Measurements from ENCODE around the gene CALY.

The CALY gene

GRCh38 chr10:133309720-133310398, 26.8 kb downstream of the CALY start:
- no peak for DNase-seq

DNA sequence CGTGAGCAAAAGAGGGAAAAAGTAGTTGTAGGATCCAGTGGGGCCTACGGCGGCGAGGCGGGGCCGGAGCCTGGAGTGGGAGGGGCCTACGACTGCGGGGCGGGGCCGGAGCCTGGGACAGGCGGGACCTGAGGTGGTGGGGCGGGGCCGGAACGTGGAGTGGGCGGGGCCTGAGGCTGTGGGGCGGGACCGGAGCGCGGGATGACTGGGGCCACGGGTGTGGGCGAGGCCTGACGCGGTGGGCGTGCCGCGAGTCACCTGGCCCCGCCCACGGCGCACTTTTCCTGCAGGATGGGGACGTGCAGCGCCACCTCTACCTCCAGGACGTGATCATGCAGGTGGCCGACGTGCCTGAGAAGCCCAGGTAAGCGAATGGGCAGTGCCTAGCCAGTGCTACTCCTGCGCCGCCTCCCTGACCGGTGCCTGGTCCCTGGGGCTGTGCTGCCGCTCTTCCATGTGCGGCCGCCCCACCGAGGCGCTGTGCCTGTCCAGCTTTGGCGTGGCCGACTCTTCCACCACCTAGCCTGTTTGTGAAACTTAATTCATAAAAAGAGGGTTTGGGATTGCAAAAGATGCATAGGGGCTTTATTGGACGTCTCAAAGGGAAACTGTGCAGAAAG, 27.5 kb downstream of the CALY start:
- peak; percentile 82 for DNase-seq

- peak; percentile 90 for DNase-seq
These were observed 28.1 kb downstream of the CALY start, which contains the start of the genes TUBGCP2 and ZNF511 for GRCh38 chr10:133308421-133309099. TSS of gene TUBGCP2 (minus strand) at chr10:133308872. CDS start at chr10:133302941, 5,931 bp downstream. TSS of gene ZNF511 (plus strand) at chr10:133308914. CDS start at chr10:133308944, 30 bp downstream.

DNA sequence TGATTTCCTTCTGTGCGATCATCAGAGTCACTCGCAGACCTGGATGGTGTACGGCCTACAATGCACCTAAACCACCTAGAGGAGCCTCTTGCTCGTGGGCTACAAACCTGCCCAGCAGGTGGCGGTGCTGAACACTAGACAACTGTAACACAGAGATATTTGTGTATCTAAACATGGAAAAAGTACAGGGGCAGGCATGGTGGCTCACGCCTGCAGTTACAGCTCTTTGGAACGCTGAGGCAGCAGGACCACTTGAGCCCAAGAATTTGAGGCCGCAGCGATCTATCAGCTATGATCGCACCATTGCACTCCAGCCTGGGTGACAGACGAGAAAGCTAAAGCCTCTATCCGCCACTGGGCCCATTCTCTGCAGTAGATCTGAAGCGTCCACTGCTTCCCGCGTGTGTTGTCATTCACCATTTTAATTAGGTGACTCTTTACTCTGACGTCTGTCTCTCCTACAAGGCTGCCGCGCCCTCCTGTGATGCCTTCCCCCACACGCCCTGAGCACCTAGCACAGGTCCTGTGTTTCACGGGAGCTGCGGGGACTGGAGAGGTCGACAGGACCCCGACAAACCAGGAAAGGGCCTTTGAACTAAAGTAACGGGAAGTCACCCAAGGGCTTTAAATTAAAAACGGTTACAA, 28.8 kb downstream of the CALY start:
- DNase-seq = peak; percentile 85

- no peak for DNase-seq
These were observed 29.7 kb downstream of the CALY start for GRCh38 chr10:133306941-133307379.

GRCh38 chr10:133306097-133306476, 30.6 kb downstream of the CALY start:
- no peak for DNase-seq

GRCh38 chr10:133303206-133303605, 33.5 kb downstream of the CALY start:
- no peak for DNase-seq

DNA sequence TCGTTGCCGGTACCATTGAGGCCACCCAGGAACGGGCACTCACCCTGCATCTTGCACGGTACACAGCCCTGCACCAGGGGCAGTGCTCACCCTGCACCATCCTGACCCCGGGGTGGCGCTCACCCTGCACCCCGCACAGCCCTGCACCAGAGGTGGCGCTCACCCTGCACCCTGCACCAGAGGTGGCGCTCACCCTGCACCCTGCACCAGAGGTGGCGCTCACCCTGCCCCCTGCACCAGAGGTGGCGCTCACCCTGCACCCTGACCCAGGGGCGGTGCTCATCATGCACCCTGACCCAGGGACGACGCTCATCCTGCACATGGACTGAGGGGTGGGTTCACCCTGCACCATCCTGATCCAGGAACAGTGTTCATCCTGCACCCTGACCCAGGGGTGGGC, 34.5 kb downstream of the CALY start:
- no peak for DNase-seq

DNA sequence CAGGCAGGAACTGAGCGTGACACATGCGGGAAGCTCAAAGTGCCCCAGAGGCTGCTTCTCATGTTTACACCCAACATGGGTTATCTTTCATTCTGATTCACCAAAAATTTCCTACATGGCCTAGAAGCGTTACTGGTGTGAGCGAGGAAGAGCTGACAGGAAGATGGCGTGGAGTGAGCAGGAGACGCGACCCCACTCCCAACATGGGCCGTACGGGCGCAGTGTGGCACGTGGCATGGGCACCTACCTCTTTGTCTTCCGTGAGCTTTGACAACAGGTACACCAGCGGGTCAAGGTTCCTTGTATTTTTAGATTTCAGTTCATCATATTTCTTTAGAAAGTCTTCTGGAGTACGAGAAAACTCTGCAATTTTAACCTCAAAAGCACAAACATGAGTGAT, 37.0 kb downstream of the CALY start:
- no peak for DNase-seq

GRCh38 chr10:133299224-133299623, 37.5 kb downstream of the CALY start:
- no peak for DNase-seq

- DNase-seq = no peak
These were observed 38.2 kb downstream of the CALY start for GRCh38 chr10:133298466-133298865.

GRCh38 chr10:133297504-133297903, 39.2 kb downstream of the CALY start:
- no peak for DNase-seq

- no peak for DNase-seq
These were observed 41.0 kb downstream of the CALY start for GRCh38 chr10:133295426-133296320.

DNA sequence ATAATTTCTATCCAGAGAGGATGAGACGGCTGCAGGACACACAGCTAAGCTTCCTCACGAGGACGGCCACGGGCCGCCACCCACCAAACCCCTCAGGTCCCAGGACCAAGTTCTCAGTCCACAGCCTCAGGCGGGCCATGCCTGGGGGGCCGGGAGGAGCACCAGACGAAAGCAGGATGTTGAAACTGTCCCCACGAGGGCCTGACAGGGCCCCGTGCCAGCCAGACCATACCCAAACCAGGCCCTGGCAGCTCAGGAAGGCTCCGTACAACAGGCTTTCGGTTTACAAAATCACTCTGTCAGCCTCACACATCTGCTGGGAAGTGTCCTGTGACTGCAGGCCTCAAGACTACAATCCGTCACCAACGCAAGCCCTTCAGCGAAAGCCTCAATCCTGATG, 42.5 kb downstream of the CALY start:
- DNase-seq = peak; percentile 23

GRCh38 chr10:133293810-133294119, 42.9 kb downstream of the CALY start:
- no peak for DNase-seq

DNA sequence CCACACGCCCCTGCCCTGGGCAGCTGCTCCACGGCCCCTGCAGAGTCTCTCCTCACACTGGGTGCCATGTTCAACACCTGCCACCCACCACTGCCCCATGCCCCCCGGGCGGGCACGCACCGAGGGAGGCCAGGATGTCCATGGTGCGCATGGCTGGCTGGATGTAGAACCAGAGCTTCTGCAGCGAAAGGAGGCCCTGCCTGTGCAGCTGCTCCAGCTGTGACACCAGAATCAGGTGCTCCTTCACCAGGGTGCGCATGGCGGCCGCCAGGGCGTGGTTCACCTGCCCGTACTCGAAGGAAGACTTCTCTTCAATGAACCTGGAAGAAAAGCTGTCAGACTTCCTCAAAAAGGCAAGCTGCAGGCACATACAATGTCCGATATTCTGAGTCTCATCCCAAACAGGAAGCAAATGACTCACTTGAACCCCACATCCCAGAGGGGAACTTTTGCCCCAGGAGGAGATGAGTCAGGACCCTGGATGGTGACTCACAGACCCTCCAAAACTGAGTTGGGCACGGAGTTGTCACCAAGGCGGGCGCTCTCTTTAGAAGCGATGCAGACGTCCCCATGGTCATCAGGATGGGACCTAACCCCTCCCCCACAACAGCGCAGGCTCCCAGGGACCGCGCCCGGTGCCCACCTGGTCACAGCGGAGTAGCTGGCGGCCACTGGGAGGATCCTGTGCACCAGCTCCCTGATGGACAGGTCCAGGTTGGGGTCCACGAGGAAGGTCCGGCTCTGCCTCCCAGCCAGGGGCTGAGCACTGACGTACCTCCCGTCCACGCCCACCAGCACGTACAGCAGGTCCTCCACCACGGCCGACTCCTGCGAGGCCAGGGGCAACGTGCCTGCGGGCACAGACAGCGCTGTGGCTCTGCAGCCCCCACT, 43.5 kb downstream of the CALY start:
- peak; percentile 74 for DNase-seq

GRCh38 chr10:133289761-133290160, 46.9 kb downstream of the CALY start:
- no peak for DNase-seq

- DNase-seq = no peak
These were observed 48.7 kb downstream of the CALY start for GRCh38 chr10:133287832-133288500.

DNA sequence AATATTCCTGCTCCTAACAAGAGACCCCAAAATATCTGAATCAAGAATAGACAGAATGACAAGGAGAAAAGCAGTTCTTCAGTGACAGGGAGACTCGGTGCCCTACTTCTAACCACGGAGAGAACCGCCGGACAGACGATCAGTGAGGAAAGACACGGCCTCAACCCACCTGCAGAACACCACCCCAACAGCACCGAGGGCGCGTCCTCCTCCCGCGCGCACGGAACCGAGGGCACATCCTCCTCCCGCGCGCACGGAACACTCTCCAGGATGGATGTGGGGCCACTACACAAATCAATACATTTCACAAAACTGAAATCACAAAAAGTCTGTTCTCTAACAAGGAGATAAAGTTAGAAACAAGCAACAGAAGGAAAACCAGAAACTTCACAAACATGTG, 50.3 kb downstream of the CALY start:
- no peak for DNase-seq

DNA sequence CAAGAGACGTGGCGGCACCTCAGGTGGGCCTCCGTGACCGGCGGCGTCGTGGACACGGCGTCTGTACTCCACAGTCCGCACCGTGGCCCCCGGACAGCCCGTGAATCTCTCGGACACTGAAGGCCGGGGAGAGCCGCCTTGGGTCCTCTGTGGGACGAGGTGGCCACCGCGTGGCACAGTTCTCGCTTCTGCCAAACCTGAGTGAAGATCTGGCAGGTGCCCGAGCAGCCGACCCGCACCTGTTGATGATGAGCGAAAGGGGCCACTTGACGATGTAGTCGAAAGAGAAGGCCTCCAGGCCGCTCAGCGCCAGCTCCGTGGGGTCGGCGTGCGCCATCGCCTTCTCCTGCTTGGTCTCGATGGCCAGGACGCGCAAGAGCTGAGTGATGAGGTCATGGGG, 51.5 kb downstream of the CALY start:
- DNase-seq = no peak

GRCh38 chr10:133283931-133284330, 52.8 kb downstream of the CALY start:
- no peak for DNase-seq

All from CD4-positive, alpha-beta T cell treated with Interferon gamma for 1 hour (primary cell).